T-helper 1 cell treated with Interleukin-12 subunit alpha and Interleukin-12 subunit beta and Interleukin-4 antibody, amounts not matched to agents 30 ng/mL and 1 ng/mL, for 36 hours (primary cell): ENCODE data around the gene GBP3. TPM values are rescaled to one million over a fixed set of nuclear protein-coding genes. Genes with fewer than 3 reads are reported as not detected.
"Not testable (repeated sequence)": the region's sequence is repeated elsewhere in the genome, so short reads cannot be mapped to it uniquely, and the experiment has no call there.

ENCODE experiments used
- intact Hi-C: fragments of 100-400 bp; cut with micrococcal nuclease; formaldehyde crosslinking; loops from one replicate; pipeline ENCODE4 v1.15.1; 2024
- total RNA-seq: library from RNA; stranded (reverse); gene quantifications from 2 replicates; pipeline ENCODE4 v1.2.3, GENCODE V29; 2022

GBP3 gene
- total RNA-seq = 42.1 and 42.9 TPM in 2 replicates

GRCh38 chr1:89022167-89022959 is at the start of gene GBP3:
TSS of gene GBP3 (minus strand) at chr1:89022866. CDS start at chr1:89020721, 2,145 bp downstream.
- intact Hi-C loops = loop anchor here (1.0 to 5.0 kb wide), 6 partner anchors 19 to 290 kb away; partner anchors contain the start of genes GBP1 and GBP4

DNA sequence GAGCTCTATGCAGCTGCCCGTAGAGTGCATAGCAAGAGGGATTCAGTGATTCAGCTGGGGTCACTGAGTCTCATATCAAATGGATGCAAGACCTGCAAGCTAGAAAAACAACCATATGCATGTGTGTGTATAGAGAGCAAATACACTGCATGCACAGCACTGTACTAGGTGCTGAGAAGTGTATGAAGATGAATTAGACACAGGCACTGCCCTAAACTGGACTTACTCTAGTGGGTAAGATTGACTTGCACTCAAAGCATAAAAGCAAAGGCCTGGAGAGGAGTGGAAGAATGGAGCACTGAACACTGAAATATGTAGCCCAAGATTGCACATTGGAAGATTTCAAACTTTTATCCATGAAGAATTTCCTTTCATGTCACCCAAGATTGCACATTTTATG is 47.8 kb upstream of the GBP3 start:
- intact Hi-C loops = no loop called here

- intact Hi-C loops = loop anchor here (10.0 kb wide), 1 partner anchor 1735 kb away; no protein-coding TSS in a partner anchor
These were observed 47.3 kb upstream of the GBP3 start for GRCh38 chr1:89069951-89070350.

DNA sequence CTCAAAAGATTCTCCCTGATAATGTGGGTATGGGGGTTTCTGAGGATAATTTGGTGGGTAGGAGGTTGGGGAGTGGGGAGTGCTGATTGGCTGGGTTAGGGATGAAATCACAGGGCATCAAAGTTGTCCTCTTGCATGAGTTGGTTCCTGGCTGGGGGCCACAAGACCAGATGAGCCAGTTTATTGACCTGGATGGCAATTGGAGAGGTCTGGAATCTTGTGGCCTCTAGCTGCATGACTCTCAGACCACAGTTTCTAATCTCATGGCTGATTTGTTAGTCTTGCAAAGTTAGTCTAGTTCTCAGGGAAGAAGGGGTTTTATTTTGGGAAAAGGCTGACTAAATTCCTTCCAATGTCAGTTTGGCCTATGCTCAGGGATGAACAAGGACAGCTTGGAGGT is 45.6 kb upstream of the GBP3 start:
- intact Hi-C loops = loop anchor here (10.0 kb wide), 1 partner anchor 1733 kb away; no protein-coding TSS in a partner anchor

DNA sequence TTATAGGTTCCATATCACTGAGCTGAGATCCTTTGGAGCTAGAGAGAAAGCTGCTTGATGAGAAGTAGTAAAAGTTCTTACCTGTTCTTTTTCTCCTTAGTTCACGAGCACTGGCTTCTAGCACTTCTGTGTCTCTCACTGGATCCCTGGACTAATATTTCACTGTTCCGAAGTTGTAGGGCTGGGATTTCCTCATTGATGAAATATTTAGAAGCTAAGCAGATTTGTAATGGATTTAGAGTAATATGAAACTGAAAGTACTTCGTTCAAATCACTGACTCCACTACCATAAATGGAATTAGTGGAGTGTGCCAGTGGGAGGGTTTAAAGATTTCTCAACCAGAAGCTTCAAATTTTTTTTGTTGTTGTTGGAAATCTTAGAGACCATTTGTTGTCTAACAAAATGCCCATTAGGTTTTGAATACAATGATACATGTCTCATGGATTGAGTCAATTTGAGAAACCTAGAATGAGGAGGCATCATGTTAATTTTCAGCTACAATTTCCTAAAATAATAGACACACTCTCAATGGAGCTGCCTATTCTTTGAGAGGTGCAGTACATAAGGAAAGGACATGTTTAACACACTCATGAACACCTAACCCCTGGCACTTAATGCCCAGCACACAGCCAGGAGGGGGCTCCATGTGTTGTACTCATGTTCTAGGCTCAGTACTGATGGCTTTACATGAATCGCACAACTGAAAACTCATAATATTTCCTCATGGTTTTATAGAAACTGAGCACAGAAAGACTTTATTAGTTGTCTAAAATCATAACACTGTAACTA is 42.6 kb upstream of the GBP3 start, which contains the start of gene GBP1:
TSS of gene GBP1 (minus strand) at position 130 of the 790 bp plus-strand sequence. CDS start 1,974 bp downstream, outside the sequence.
- intact Hi-C loops = loop anchor here (1.0 to 10.0 kb wide), 10 partner anchors 43 to 1730 kb away; partner anchors contain the start of genes GBP2, GBP3, GBP4 and GTF2B

DNA sequence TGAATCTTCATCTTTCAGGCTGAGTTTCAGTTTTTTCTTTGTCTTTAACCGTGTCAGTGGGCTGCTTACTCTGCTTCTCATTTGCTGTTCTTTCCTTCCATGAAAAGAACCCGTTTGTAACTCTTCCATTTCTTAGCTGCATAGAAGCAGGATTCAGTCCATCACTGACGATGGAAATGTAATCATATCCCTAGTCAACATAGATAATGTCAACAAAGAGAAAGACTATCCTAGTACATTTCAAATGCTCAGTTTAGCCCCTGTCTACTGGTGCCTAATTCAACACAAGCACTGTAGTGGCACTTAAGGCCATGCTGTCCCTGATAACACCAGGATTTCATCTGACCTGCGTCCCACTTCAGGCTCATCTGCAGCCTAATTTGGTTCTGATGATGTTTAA is 42.0 kb upstream of the GBP3 start:
- intact Hi-C loops = loop anchor here (1.0 to 10.0 kb wide), 10 partner anchors 42 to 1730 kb away; partner anchors contain the start of genes GBP2, GBP3, GBP4 and GTF2B

- intact Hi-C loops = loop anchor here (1.0 to 10.0 kb wide), 2 partner anchors 8 to 1728 kb away; no protein-coding TSS in a partner anchor
These were observed 40.4 kb upstream of the GBP3 start for GRCh38 chr1:89063094-89063493.

DNA sequence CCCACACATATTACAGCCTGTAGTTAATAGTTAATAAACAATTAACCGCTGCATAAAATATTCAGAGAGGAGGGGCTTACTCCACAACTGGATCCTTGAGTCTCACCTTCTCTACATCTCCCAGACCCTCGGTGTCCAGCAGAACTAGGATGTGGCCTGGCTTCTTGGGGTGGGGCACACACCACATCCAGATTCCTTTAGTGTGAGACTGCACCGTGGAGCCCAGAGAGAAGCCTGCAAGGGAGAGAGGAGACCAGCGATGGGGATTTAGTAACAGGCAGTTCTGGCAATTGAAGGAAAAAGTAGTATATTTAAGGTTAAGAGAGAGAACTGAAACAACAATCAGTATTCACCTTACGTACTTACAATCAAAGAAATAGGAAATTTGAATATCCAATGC is 37.4 kb upstream of the GBP3 start:
- intact Hi-C loops = loop anchor here (10.0 kb wide), 1 partner anchor 1725 kb away; no protein-coding TSS in a partner anchor

- intact Hi-C loops = no loop called here
These were observed 29.3 kb upstream of the GBP3 start for GRCh38 chr1:89051955-89052312.

DNA sequence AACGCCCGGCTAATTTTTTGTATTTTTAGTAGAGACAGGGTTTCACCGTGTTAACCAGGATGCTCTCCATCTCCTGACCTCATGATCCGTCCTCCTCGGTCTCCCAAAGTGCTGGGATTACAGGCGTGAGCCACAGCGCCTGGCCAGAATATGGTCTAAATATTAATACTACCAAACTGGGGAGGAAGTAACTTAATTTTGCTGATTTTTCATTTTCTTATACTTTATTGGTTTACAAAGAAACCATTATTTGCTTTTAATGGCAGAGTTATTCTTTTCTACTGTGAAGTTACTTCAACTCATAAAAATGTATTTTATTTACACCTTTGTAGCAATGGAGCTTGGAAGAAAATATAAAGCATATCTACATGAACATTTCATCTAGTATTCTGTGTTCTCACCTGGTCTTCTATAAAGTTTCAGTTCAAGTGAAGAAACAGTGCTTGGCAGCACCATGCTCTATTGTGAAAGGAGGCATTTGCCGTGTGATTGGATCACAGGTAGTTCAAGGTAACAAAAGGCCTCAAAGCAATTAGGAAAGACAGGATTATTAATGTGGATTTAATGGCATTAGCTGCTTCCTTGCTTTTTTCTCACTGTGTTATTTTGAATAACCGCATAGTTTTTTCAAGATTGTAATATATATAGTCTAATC is 28.8 kb upstream of the GBP3 start:
- intact Hi-C loops = no loop called here

GRCh38 chr1:89050649-89051033 is 28.0 kb upstream of the GBP3 start:
- intact Hi-C loops = no loop called here

DNA sequence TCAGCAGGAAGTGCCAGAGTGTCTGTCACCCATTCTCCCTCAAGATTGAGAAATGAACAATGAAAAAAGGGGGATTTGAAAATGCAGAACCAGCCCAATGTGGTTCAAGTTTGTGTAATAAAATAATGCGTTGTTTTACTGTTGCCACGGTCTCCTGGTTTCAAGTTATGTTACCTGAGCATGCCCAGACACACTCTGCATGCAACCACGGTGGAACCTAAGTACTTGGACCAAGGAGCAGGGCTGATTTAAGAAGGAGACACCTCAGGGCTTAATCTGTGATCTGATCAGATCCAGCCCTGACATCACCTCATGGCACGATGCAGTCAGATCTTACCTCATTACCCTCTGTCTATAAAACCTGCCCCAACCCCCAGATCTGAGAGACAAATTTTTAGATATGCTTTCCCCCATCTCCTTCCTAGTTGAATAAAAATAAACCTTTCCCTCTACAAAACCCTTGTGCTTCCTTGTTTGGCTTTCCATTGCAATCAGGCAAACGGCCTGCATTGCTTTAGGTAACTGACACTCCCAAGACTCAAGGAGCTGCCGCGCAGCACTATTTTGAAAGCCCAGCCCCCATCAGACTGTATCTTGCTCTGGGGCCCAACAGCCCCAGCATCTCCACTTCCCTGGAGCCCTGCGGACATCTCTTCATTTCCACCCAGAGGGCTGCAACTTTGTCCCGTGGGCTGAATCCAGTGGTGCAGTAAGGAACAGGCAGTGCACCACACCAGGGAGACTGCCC is 27.4 kb upstream of the GBP3 start:
- intact Hi-C loops = not testable (repeated sequence)

- intact Hi-C loops = not testable (repeated sequence)
These were observed 26.5 kb upstream of the GBP3 start for GRCh38 chr1:89049187-89049586.

GRCh38 chr1:89047734-89048133 is 25.1 kb upstream of the GBP3 start:
- intact Hi-C loops = no loop called here

DNA sequence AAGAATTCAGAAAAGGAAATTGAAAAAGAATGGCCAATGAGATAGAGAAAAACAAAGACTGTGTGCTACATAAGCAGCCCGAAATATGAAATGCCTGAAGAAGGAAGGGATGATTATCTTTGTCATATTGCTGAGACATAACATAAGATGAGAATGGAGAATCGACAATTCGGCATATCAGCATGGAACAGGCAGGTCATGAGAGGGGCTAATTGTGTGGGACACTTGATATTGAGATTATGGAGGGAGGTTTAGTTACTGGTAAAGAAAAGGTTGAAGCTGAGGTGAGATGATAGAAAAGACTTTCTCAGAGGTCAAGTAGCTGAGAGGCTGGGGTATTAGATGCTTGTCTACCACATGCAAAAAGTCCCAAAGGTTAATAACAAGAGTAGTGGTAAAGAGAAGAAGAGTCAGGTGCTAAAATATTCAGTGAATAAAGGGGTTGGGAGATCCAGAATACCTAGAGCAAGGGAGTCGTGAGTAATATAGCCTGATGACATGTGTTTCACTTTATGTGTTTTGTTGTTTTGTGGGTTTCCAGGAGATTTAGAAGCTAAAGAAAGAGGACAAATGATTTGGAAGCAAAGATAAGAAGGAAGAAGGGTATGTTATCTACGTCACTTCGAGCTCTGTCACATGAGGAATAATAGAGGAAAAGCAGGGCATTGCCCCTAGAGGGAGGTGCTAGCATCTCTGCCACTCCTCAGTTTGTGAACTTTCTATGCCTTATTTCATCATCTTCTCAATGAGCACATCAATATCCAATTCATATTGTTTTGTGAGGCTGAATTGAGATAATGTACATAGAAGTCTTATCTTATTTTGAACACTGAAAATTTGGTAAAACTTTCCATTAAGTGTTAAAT is 23.9 kb upstream of the GBP3 start:
- intact Hi-C loops = not testable (repeated sequence)

DNA sequence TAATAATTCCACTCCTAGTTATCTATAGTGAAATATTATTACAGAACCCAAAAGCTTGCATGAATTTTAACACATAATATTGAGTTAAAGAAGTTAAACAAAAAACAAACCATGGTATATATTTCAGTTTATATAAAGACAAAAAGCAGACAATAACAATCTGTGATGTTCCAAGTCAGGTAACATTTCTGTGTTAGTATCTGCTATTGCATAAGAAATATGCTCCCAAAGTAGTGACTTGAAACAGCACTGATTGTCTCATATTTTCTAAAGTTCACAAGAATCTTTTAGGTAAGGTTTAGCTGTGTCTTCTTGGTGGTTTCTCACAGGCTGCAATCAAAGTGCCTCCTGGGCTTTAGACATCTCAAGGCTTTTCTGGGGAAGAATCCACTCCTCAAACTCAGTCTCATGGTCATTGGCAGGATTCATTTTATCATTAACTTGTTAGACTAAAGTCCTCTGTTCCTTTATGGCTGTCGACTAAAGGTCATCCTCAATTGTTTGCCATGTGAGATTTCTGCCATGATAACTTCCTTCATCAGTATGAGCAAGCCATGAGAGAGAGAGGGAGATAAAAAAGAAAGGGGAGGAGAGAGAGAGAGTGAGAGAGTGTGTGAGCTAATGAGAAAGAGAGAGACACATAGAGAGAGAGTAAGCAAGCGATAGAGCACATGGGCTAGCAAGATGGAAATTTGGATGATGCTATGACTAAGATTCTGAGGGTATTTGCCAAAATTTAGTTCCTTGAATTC is 22.5 kb upstream of the GBP3 start:
- intact Hi-C loops = no loop called here

DNA sequence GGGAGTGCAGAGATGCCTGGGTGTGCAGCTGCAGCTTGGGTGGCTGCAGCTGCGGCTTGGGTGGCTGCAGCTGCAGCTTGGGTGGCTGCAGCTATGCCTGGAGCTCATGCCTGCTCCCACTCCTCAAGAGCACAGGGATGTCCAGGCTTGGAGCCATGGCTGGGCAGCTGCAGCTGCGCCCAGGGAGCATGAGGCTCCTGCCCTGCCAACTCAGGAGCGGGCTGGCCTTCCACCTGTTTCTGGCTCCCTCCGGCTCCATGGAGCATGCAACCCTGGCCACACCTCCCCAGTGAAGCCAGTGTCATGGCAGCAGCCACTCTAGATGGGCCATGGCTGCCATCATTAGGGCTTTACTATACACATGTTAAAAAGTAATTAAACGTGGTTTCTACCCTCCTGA is 21.3 kb upstream of the GBP3 start:
- intact Hi-C loops = no loop called here

DNA sequence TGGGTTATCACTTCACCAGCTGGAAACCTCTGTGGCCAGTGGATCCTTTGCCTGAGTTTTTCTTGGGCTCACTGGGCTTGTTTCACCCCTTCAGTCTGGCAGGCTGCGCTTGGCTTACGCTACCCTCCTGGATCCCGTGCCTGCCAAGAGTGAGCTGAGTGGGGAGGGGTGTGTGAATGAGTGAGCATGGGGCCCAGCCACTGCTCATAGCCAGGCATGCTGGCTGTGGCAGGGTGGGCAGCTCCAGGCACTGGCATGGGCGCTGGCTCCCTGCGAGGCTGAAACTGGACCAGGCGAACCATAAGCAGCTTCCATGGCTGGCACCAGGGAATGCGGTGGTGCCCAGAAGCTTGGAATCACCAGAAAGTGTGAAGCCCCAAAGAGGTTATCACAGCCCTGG is 19.8 kb upstream of the GBP3 start:
- intact Hi-C loops = no loop called here

- intact Hi-C loops = loop anchor here (1.0 kb wide), 2 partner anchors 19 to 269 kb away; partner anchors contain the start of gene GBP3
These were observed 19.1 kb upstream of the GBP3 start for GRCh38 chr1:89041721-89042120.
